WTC11 (cell line): ENCODE data around the gene RIOK2. TPM values are rescaled to one million over a fixed set of nuclear protein-coding genes. Genes with fewer than 3 reads are reported as not detected.
A peak's percentile ranks its signal among the peaks of the same experiment; 100 is the strongest.

Source experiments
- ATAC-seq: fragments of 200-7000 bp; cut with Tn5 transposase; 2 replicates; pipeline ENCODE4 v1.10.0; 2021; ENCODE audit warnings: mild to moderate bottlenecking, moderate library complexity
- CTCF ChIA-PET: fragments of 300-600 bp; sonication (Branson Sonifier 250); formaldehyde crosslinking; loops from one replicate; lab custom pipeline; 2021; ENCODE audit warnings: antibody characterized with exemption; lab: Charles Lee
- POLR2A ChIA-PET: fragments of 350-600 bp; sonication (Branson Sonifier 250); formaldehyde crosslinking; loops from one replicate; lab custom pipeline; 2021; ENCODE audit warnings: antibody characterized with exemption; lab: Charles Lee
- DNase-seq: peaks from one replicate; pipeline ENCODE4 v3.0.0; 2021; ENCODE audit warnings: low spot score
- H3K27ac Mint-ChIP-seq: 2 replicates; pipeline ENCODE4 v1.8.0; 2021; ENCODE audit warnings: mixed read lengths
- H3K27me3 Mint-ChIP-seq: 2 replicates; pipeline ENCODE4 v1.8.0; 2021; ENCODE audit warnings: low read depth, mild to moderate bottlenecking, moderate library complexity, mixed read lengths
- H3K36me3 Mint-ChIP-seq: 2 replicates; pipeline ENCODE4 v1.8.0; 2021; ENCODE audit warnings: mixed read lengths
- H3K4me1 Mint-ChIP-seq: 2 replicates; pipeline ENCODE4 v1.8.0; 2022; ENCODE audit warnings: mixed read lengths
- H3K4me3 Mint-ChIP-seq: 2 replicates; pipeline ENCODE4 v1.8.0; 2021; ENCODE audit warnings: mild to moderate bottlenecking, moderate library complexity, mixed read lengths
- H3K9me3 Mint-ChIP-seq: 2 replicates; pipeline ENCODE4 v1.8.0; 2021; ENCODE audit warnings: mixed read lengths
- AR ChIP-seq: fragments of 250-450 bp; sonication (Bioruptor Pico); IDR thresholded peaks from 2 replicates; pipeline ENCODE4 v1.9.0; 2021; ENCODE audit warnings: mild to moderate bottlenecking
- ATF1 ChIP-seq: sonication (generic); formaldehyde crosslinking; IDR thresholded peaks from 2 replicates; pipeline ENCODE4 v1.8.1; 2023; ENCODE audit warnings: mild to moderate bottlenecking, moderate library complexity, missing genetic modification reagents
- CREB1 ChIP-seq: sonication (generic); formaldehyde crosslinking; IDR thresholded peaks from 2 replicates; pipeline ENCODE4 v1.8.0; 2023; ENCODE audit warnings: mild to moderate bottlenecking, missing genetic modification reagents
- CTCF ChIP-seq: fragments of 200-600 bp; IDR thresholded peaks from 2 replicates; pipeline ENCODE4 v1.8.0; 2022; ENCODE audit warnings: antibody characterized with exemption
- ELF4 ChIP-seq: sonication (generic); formaldehyde crosslinking; IDR thresholded peaks from 2 replicates; pipeline ENCODE4 v1.8.1; 2022; ENCODE audit warnings: low read depth, mild to moderate bottlenecking, moderate library complexity, missing genetic modification reagents
- ESRRA ChIP-seq: sonication (generic); formaldehyde crosslinking; IDR thresholded peaks from 2 replicates; pipeline ENCODE4 v1.8.1; 2022; ENCODE audit warnings: mild to moderate bottlenecking, missing genetic modification reagents, borderline replicate concordance
- HMGA2 ChIP-seq: fragments of 250-450 bp; sonication (Bioruptor Pico); IDR thresholded peaks from 2 replicates; pipeline ENCODE4 v1.4.0; 2021; ENCODE audit warnings: mild to moderate bottlenecking, moderate library complexity
- HMGXB4 ChIP-seq: sonication (generic); formaldehyde crosslinking; IDR thresholded peaks from 2 replicates; pipeline ENCODE4 v1.8.1; 2023; ENCODE audit warnings: mild to moderate bottlenecking, moderate library complexity, missing genetic modification reagents
- MYBL2 ChIP-seq: sonication (generic); formaldehyde crosslinking; IDR thresholded peaks from 2 replicates; pipeline ENCODE4 v1.8.1; 2023; ENCODE audit warnings: mild to moderate bottlenecking, moderate library complexity, missing genetic modification reagents
- SMAD3 ChIP-seq: sonication (generic); formaldehyde crosslinking; IDR thresholded peaks from 2 replicates; pipeline ENCODE4 v1.8.0; 2022; ENCODE audit warnings: missing genetic modification reagents, mild to moderate bottlenecking, borderline replicate concordance
- SP1 ChIP-seq: sonication (generic); formaldehyde crosslinking; conservative IDR thresholded peaks from 2 replicates; pipeline ENCODE4 v1.8.1; 2022; ENCODE audit warnings: missing genetic modification reagents
- TEAD1 ChIP-seq: sonication (generic); formaldehyde crosslinking; IDR thresholded peaks from 2 replicates; pipeline ENCODE4 v1.8.0; 2022; ENCODE audit warnings: mild to moderate bottlenecking, missing genetic modification reagents
- ZBTB21 ChIP-seq: sonication (generic); formaldehyde crosslinking; IDR thresholded peaks from 2 replicates; pipeline ENCODE4 v1.8.1; 2023; ENCODE audit warnings: mild to moderate bottlenecking, missing genetic modification reagents, borderline replicate concordance
- ZBTB43 ChIP-seq: sonication (generic); formaldehyde crosslinking; IDR thresholded peaks from 2 replicates; pipeline ENCODE4 v1.8.1; 2023; ENCODE audit warnings: mild to moderate bottlenecking, missing genetic modification reagents
- ZMAT4 ChIP-seq: fragments of 250-450 bp; sonication (Bioruptor Pico); IDR thresholded peaks from 2 replicates; pipeline ENCODE4 v1.9.0; 2021; ENCODE audit warnings: mild to moderate bottlenecking
- ZNF219 ChIP-seq: sonication (generic); formaldehyde crosslinking; IDR thresholded peaks from 2 replicates; pipeline ENCODE4 v1.8.0; 2023; ENCODE audit warnings: missing genetic modification reagents, mild to moderate bottlenecking, borderline replicate concordance
- ZNF396 ChIP-seq: fragments of 250-450 bp; sonication (Bioruptor Pico); IDR thresholded peaks from 2 replicates; pipeline ENCODE4 v1.8.0; 2021; ENCODE audit warnings: mild to moderate bottlenecking, moderate library complexity, borderline replicate concordance
- ZNF512 ChIP-seq: sonication (generic); formaldehyde crosslinking; IDR thresholded peaks from 2 replicates; pipeline ENCODE4 v1.8.1; 2022; ENCODE audit warnings: missing genetic modification reagents, borderline replicate concordance
- ZSCAN18 ChIP-seq: fragments of 250-450 bp; sonication (Bioruptor Pico); IDR thresholded peaks from 2 replicates; pipeline ENCODE4 v2.1.2; 2022; ENCODE audit warnings: mild to moderate bottlenecking, moderate library complexity
- total RNA-seq: library from RNA; stranded (reverse); gene quantifications from 3 replicates; pipeline ENCODE4 v1.2.3, GENCODE V29; 2021

The RIOK2 gene
- total RNA-seq, 1 experiment from 2014 or later: 35.2 TPM

GRCh38 chr5:97192580-97193354 lies 9.7 kb upstream of the RIOK2 start:
- peak; percentile 93 for ATAC-seq

GRCh38 chr5:97191893-97192292 lies 8.8 kb upstream of the RIOK2 start:
- Mint-ChIP-seq H3K27me3 (no peaks in the 10 kb centered on the region; the same call in 1 of the 2 replicates), H3K4me3 (no peak overlapping the region), H3K4me1 (peaks cover 13% of the 10 kb centered on the region), H3K27ac (no peak overlapping the region), H3K36me3 (peaks cover 5% of the 10 kb centered on the region; the same call in 1 of the 2 replicates), H3K9me3 (peaks cover 29% of the 10 kb centered on the region)
- ATAC-seq (no peak), DNase-seq (no peak)
- CTCF ChIA-PET: no interaction called here
- POLR2A ChIA-PET: no interaction called here
- no peak for TF ChIP-seq ZBTB43
- TF ChIP-seq TEAD1: no peak
- no peak for TF ChIP-seq ELF4 (CRISPR knock-in tag)
- no peak for TF ChIP-seq SMAD3
- no peak for TF ChIP-seq ESRRA (CRISPR knock-in tag)
- TF ChIP-seq AR (CRISPR knock-in tag): no peak
- TF ChIP-seq ZNF396: no peak
- TF ChIP-seq ZSCAN18 (CRISPR knock-in tag): no peak

More at GRCh38 chr5:97192580-97193354, 9.7 kb upstream of the RIOK2 start:
- peaks cover 5% of the 10 kb centered on the region; the same call in 1 of the 2 replicates for H3K36me3 Mint-ChIP-seq
- CTCF ChIA-PET: interaction anchor here (1.1 kb wide), 1 partner anchor 440 kb away, joined by 3 read pairs; no protein-coding TSS in a partner anchor
- TF ChIP-seq MYBL2 (CRISPR knock-in tag): no peak
- TF ChIP-seq TEAD1: no peak
- no peak for TF ChIP-seq HMGXB4 (CRISPR knock-in tag)
- TF ChIP-seq ZMAT4 (CRISPR knock-in tag): no peak
- TF ChIP-seq ZNF219: no peak
- TF ChIP-seq ZNF512 (CRISPR knock-in tag): no peak
- TF ChIP-seq CTCF: no peak
- no peak for TF ChIP-seq ZBTB21 (CRISPR knock-in tag)
- no peak for TF ChIP-seq HMGA2 (CRISPR knock-in tag)
- no peak for TF ChIP-seq ATF1 (CRISPR knock-in tag)
- TF ChIP-seq SP1 (CRISPR knock-in tag): no peak
- no peak for TF ChIP-seq CREB1 (CRISPR knock-in tag)
- TF ChIP-seq, all 79 proteins: peak for 0
- peak overlapping the region; percentile 64; the same call in 1 of the 2 replicates for H3K27ac Mint-ChIP-seq
- H3K9me3 Mint-ChIP-seq: peaks cover 29% of the 10 kb centered on the region
- H3K4me3 Mint-ChIP-seq: no peak overlapping the region
- POLR2A ChIA-PET: no interaction called here
- H3K27me3 Mint-ChIP-seq: no peaks in the 10 kb centered on the region; the same call in 1 of the 2 replicates
- DNase-seq: peak; percentile 23
- peaks cover 13% of the 10 kb centered on the region for H3K4me1 Mint-ChIP-seq
